DND-41 (cell line): ENCODE measurements around the gene LYPLAL1.

Source experiments
- EZH2 ChIP-seq: IDR thresholded peaks from 3 replicates; pipeline ENCODE4 v1.6.1; 2012; ENCODE audit warnings: borderline replicate concordance, low read depth, mild to moderate bottlenecking, moderate library complexity, low read length, inconsistent platforms; ENCODE audit not compliant: severe bottlenecking
- TF ChIP-seq, protein P1 (sequence below): IDR thresholded peaks from 2 replicates; pipeline ENCODE4 v1.5.1; 2012; ENCODE audit warnings: borderline replicate concordance, low read length, moderate library complexity, mild to moderate bottlenecking; ENCODE audit not compliant: poor library complexity, severe bottlenecking; ENCODE audit errors: extremely low read depth

DNA sequence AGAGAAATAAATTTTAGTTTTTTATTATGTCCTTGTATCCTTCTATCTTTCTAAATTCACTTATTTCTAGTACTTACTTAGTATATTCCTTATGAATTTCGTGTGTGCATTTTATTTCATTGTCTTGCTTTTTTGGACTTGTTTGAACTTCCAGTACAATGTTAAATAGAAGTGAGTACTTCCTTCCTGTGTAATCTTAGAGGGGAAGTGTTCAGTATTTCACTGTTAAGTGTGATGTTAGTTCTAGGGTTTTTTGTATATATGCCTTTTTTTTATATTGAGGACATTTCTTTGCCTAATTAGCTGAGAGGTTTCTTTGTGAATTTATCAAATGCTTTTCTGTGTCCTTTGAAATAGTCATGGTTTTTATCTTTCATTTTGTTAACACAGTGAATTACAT lies 10.7 kb downstream of the LYPLAL1 start:
- TF ChIP-seq, protein P1, sequence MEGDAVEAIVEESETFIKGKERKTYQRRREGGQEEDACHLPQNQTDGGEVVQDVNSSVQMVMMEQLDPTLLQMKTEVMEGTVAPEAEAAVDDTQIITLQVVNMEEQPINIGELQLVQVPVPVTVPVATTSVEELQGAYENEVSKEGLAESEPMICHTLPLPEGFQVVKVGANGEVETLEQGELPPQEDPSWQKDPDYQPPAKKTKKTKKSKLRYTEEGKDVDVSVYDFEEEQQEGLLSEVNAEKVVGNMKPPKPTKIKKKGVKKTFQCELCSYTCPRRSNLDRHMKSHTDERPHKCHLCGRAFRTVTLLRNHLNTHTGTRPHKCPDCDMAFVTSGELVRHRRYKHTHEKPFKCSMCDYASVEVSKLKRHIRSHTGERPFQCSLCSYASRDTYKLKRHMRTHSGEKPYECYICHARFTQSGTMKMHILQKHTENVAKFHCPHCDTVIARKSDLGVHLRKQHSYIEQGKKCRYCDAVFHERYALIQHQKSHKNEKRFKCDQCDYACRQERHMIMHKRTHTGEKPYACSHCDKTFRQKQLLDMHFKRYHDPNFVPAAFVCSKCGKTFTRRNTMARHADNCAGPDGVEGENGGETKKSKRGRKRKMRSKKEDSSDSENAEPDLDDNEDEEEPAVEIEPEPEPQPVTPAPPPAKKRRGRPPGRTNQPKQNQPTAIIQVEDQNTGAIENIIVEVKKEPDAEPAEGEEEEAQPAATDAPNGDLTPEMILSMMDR: no peak
- no peak for TF ChIP-seq EZH2
